WTC11 (cell line): ENCODE results near the gene SIGLEC10. TPM values are rescaled to one million over a fixed set of nuclear protein-coding genes. Genes with fewer than 3 reads are reported as not detected.

Experiments
- CBFB ChIP-seq: sonication (generic); formaldehyde crosslinking; IDR thresholded peaks from 2 replicates; pipeline ENCODE4 v1.8.1; 2022; ENCODE audit warnings: mild to moderate bottlenecking, low read depth, missing genetic modification reagents
- E2F1 ChIP-seq: sonication (generic); formaldehyde crosslinking; IDR thresholded peaks from 2 replicates; pipeline ENCODE4 v1.8.0; 2022; ENCODE audit warnings: mild to moderate bottlenecking, missing genetic modification reagents
- E2F4 ChIP-seq: sonication (generic); formaldehyde crosslinking; IDR thresholded peaks from 2 replicates; pipeline ENCODE4 v1.8.1; 2022; ENCODE audit warnings: low read depth, mild to moderate bottlenecking, moderate library complexity, missing genetic modification reagents, borderline replicate concordance
- ELF4 ChIP-seq: sonication (generic); formaldehyde crosslinking; IDR thresholded peaks from 2 replicates; pipeline ENCODE4 v1.8.1; 2022; ENCODE audit warnings: low read depth, mild to moderate bottlenecking, moderate library complexity, missing genetic modification reagents
- FOXP1 ChIP-seq: sonication (generic); formaldehyde crosslinking; IDR thresholded peaks from 2 replicates; pipeline ENCODE4 v1.8.0; 2022; ENCODE audit warnings: missing genetic modification reagents, mild to moderate bottlenecking, moderate library complexity, borderline replicate concordance
- JUN ChIP-seq: sonication (generic); formaldehyde crosslinking; IDR thresholded peaks from 2 replicates; pipeline ENCODE4 v1.8.0; 2023; ENCODE audit warnings: mild to moderate bottlenecking, missing genetic modification reagents
- MYBL2 ChIP-seq: sonication (generic); formaldehyde crosslinking; IDR thresholded peaks from 2 replicates; pipeline ENCODE4 v1.8.1; 2023; ENCODE audit warnings: mild to moderate bottlenecking, moderate library complexity, missing genetic modification reagents
- NFE2L1 ChIP-seq: sonication (generic); formaldehyde crosslinking; IDR thresholded peaks from 2 replicates; pipeline ENCODE4 v1.8.1; 2023; ENCODE audit warnings: missing genetic modification reagents
- NFYB ChIP-seq: sonication (generic); formaldehyde crosslinking; conservative IDR thresholded peaks from 2 replicates; pipeline ENCODE4 v1.8.0; 2022; ENCODE audit warnings: low read depth, missing genetic modification reagents
- NR3C1 ChIP-seq: sonication (generic); formaldehyde crosslinking; conservative IDR thresholded peaks from 2 replicates; pipeline ENCODE4 v1.8.1; 2023; ENCODE audit warnings: low read depth, mild to moderate bottlenecking, missing genetic modification reagents
- PRDM15 ChIP-seq: sonication (generic); formaldehyde crosslinking; IDR thresholded peaks from 2 replicates; pipeline ENCODE4 v1.8.0; 2022; ENCODE audit warnings: missing genetic modification reagents
- SMAD3 ChIP-seq: sonication (generic); formaldehyde crosslinking; IDR thresholded peaks from 2 replicates; pipeline ENCODE4 v1.8.0; 2022; ENCODE audit warnings: missing genetic modification reagents, mild to moderate bottlenecking, borderline replicate concordance
- SMAD4 ChIP-seq: sonication (generic); formaldehyde crosslinking; IDR thresholded peaks from 2 replicates; pipeline ENCODE4 v1.8.0; 2022; ENCODE audit warnings: mild to moderate bottlenecking, missing genetic modification reagents
- ZBTB21 ChIP-seq: sonication (generic); formaldehyde crosslinking; IDR thresholded peaks from 2 replicates; pipeline ENCODE4 v1.8.1; 2023; ENCODE audit warnings: mild to moderate bottlenecking, missing genetic modification reagents, borderline replicate concordance
- ZNF121 ChIP-seq: sonication (generic); formaldehyde crosslinking; IDR thresholded peaks from 2 replicates; pipeline ENCODE4 v1.8.0; 2023; ENCODE audit warnings: missing genetic modification reagents
- ZNF219 ChIP-seq: sonication (generic); formaldehyde crosslinking; IDR thresholded peaks from 2 replicates; pipeline ENCODE4 v1.8.0; 2023; ENCODE audit warnings: missing genetic modification reagents, mild to moderate bottlenecking, borderline replicate concordance
- ZNF232 ChIP-seq: sonication (generic); formaldehyde crosslinking; IDR thresholded peaks from 2 replicates; pipeline ENCODE4 v1.8.0; 2022; ENCODE audit warnings: mild to moderate bottlenecking, missing genetic modification reagents
- ZNF281 ChIP-seq: sonication (generic); formaldehyde crosslinking; IDR thresholded peaks from 2 replicates; pipeline ENCODE4 v1.8.0; 2023; ENCODE audit warnings: mild to moderate bottlenecking, missing genetic modification reagents
- ZNF416 ChIP-seq: fragments of 250-450 bp; sonication (Bioruptor Pico); IDR thresholded peaks from 2 replicates; pipeline ENCODE4 v1.9.0; 2021; ENCODE audit warnings: mild to moderate bottlenecking, inconsistent platforms
- ZNF425 ChIP-seq: fragments of 250-450 bp; sonication (Bioruptor Pico); conservative IDR thresholded peaks from 2 replicates; pipeline ENCODE4 v1.9.0; 2021; ENCODE audit warnings: mild to moderate bottlenecking
- ZNF512 ChIP-seq: sonication (generic); formaldehyde crosslinking; IDR thresholded peaks from 2 replicates; pipeline ENCODE4 v1.8.1; 2022; ENCODE audit warnings: missing genetic modification reagents, borderline replicate concordance
- total RNA-seq: library from RNA; stranded (reverse); gene quantifications from 3 replicates; pipeline ENCODE4 v1.2.3, GENCODE V29; 2021
- TF ChIP-seq, protein P1 (sequence below): sonication (generic); formaldehyde crosslinking; conservative IDR thresholded peaks from 2 replicates; pipeline ENCODE4 v1.8.1; 2023; ENCODE audit warnings: mild to moderate bottlenecking, low read depth, missing genetic modification reagents, moderate library complexity

SIGLEC10 gene
- total RNA-seq, 1 experiment from 2014 or later = not detected

- peak; percentile 94 for TF ChIP-seq MYBL2 (CRISPR knock-in tag)
- TF ChIP-seq NFYB = peak; percentile 35; the same call in 1 of the 2 replicates
- peak; percentile 98 for TF ChIP-seq SMAD3
- TF ChIP-seq JUN = peak; percentile 96
- TF ChIP-seq ZNF219 (CRISPR knock-in tag) = peak; percentile 92; the same call in 1 of the 2 replicates
- TF ChIP-seq, protein P1, sequence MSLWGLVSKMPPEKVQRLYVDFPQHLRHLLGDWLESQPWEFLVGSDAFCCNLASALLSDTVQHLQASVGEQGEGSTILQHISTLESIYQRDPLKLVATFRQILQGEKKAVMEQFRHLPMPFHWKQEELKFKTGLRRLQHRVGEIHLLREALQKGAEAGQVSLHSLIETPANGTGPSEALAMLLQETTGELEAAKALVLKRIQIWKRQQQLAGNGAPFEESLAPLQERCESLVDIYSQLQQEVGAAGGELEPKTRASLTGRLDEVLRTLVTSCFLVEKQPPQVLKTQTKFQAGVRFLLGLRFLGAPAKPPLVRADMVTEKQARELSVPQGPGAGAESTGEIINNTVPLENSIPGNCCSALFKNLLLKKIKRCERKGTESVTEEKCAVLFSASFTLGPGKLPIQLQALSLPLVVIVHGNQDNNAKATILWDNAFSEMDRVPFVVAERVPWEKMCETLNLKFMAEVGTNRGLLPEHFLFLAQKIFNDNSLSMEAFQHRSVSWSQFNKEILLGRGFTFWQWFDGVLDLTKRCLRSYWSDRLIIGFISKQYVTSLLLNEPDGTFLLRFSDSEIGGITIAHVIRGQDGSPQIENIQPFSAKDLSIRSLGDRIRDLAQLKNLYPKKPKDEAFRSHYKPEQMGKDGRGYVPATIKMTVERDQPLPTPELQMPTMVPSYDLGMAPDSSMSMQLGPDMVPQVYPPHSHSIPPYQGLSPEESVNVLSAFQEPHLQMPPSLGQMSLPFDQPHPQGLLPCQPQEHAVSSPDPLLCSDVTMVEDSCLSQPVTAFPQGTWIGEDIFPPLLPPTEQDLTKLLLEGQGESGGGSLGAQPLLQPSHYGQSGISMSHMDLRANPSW (CRISPR knock-in tag) = no peak
- 0 out of 2 replicates have a peak, but pooled peaks have one; percentile 20 for TF ChIP-seq ZNF416 (CRISPR knock-in tag)
- 0 out of 2 replicates have a peak, but pooled peaks have one; percentile 13 for TF ChIP-seq ZNF121 (CRISPR knock-in tag)
- TF ChIP-seq ZNF232 (CRISPR knock-in tag) = peak; percentile 98
- peak; percentile 95 for TF ChIP-seq FOXP1 (CRISPR knock-in tag)
- peak; percentile 93 for TF ChIP-seq SMAD4 (CRISPR knock-in tag)
- TF ChIP-seq NR3C1 (CRISPR knock-in tag) = no peak
- peak; percentile 87 for TF ChIP-seq E2F1 (CRISPR knock-in tag)
- 0 out of 2 replicates have a peak, but pooled peaks have one; percentile 54 for TF ChIP-seq E2F4 (CRISPR knock-in tag)
- TF ChIP-seq ZBTB21 (CRISPR knock-in tag) = peak; percentile 64; the same call in 1 of the 2 replicates
- no peak for TF ChIP-seq CBFB (CRISPR knock-in tag)
- no peak for TF ChIP-seq ZNF512
- peak; percentile 95 for TF ChIP-seq ZNF281 (CRISPR knock-in tag)
- TF ChIP-seq PRDM15 (CRISPR knock-in tag) = no peak
- TF ChIP-seq ZNF425 (CRISPR knock-in tag) = no peak
- peak; percentile 85; the same call in 1 of the 2 replicates for TF ChIP-seq ELF4 (CRISPR knock-in tag)
- TF ChIP-seq NFE2L1 (CRISPR knock-in tag) = peak; percentile 85
Observed at GRCh38 chr19:51422053-51422448, 4.6 kb upstream of the SIGLEC10 start (continued).
